Stimulated activated memory B cell treated with anti-CD40 and anti-IgM and Interleukin-4, amounts not matched to agents 10 μg/mL and 1 μg/mL and 100 μg/mL, for 72 hours (primary cell): ENCODE data around the gene KBTBD12.

Experiments used
- ATAC-seq: fragments of 150-1000 bp; cut with Tn5 transposase; 2 replicates; pipeline ENCODE4 v1.10.0; 2021
- H3K27ac Mint-ChIP-seq: one replicate; pipeline ENCODE4 v1.8.0; 2022; ENCODE audit warnings: mild to moderate bottlenecking, mixed read lengths
- H3K27me3 Mint-ChIP-seq: one replicate; pipeline ENCODE4 v1.8.0; 2022; ENCODE audit warnings: mixed read lengths
- H3K36me3 Mint-ChIP-seq: one replicate; pipeline ENCODE4 v1.8.0; 2022; ENCODE audit warnings: mixed read lengths
- H3K4me1 Mint-ChIP-seq: one replicate; pipeline ENCODE4 v1.8.0; 2022; ENCODE audit warnings: mixed read lengths
- H3K4me3 Mint-ChIP-seq: one replicate; pipeline ENCODE4 v1.8.0; 2022; ENCODE audit warnings: mild to moderate bottlenecking, moderate library complexity, mixed read lengths
- H3K9me3 Mint-ChIP-seq: one replicate; pipeline ENCODE4 v1.8.0; 2022; ENCODE audit warnings: mixed read lengths

Gene KBTBD12

GRCh38 chr3:127959041-127959440 is 44.0 kb downstream of the KBTBD12 start:
- Mint-ChIP-seq H3K9me3 (no peaks in the 10 kb centered on the region), H3K27me3 (no peaks in the 10 kb centered on the region), H3K27ac (peak overlapping the region; percentile 6), H3K4me3 (no peak overlapping the region), H3K4me1 (no peaks in the 10 kb centered on the region), H3K36me3 (no peaks in the 10 kb centered on the region)
- ATAC-seq: no peak

GRCh38 chr3:127959873-127960272 is 44.8 kb downstream of the KBTBD12 start:
- no peak overlapping the region for H3K4me3 Mint-ChIP-seq
- H3K9me3 Mint-ChIP-seq: no peaks in the 10 kb centered on the region
- no peaks in the 10 kb centered on the region for H3K36me3 Mint-ChIP-seq
- peak; percentile 47 for ATAC-seq
- no peaks in the 10 kb centered on the region for H3K27me3 Mint-ChIP-seq
- H3K4me1 Mint-ChIP-seq: no peaks in the 10 kb centered on the region
- no peak overlapping the region for H3K27ac Mint-ChIP-seq

- H3K27ac Mint-ChIP-seq: no peak overlapping the region
- H3K4me1 Mint-ChIP-seq: peaks cover under 1% of the 10 kb centered on the region
- no peak overlapping the region for H3K4me3 Mint-ChIP-seq
These were observed 45.5 kb downstream of the KBTBD12 start for GRCh38 chr3:127960421-127960965.

GRCh38 chr3:127961124-127961523 is 46.1 kb downstream of the KBTBD12 start:
- no peak for ATAC-seq
- Mint-ChIP-seq H3K4me3 (no peak overlapping the region), H3K4me1 (peaks cover 7% of the 10 kb centered on the region), H3K27me3 (no peaks in the 10 kb centered on the region), H3K27ac (no peak overlapping the region), H3K9me3 (peaks cover 1% of the 10 kb centered on the region), H3K36me3 (no peaks in the 10 kb centered on the region)

More at GRCh38 chr3:127960421-127960965, 45.5 kb downstream of the KBTBD12 start:
- no peak for ATAC-seq
- H3K27me3 Mint-ChIP-seq: no peaks in the 10 kb centered on the region
- no peaks in the 10 kb centered on the region for H3K36me3 Mint-ChIP-seq
- no peaks in the 10 kb centered on the region for H3K9me3 Mint-ChIP-seq

GRCh38 chr3:127961963-127962362 is 46.9 kb downstream of the KBTBD12 start:
- H3K27me3 Mint-ChIP-seq: no peaks in the 10 kb centered on the region
- H3K4me3 Mint-ChIP-seq: no peak overlapping the region
- peaks cover 7% of the 10 kb centered on the region for H3K4me1 Mint-ChIP-seq
- H3K9me3 Mint-ChIP-seq: peaks cover 6% of the 10 kb centered on the region
- H3K36me3 Mint-ChIP-seq: no peaks in the 10 kb centered on the region
- H3K27ac Mint-ChIP-seq: no peak overlapping the region
- no peak for ATAC-seq

GRCh38 chr3:127962937-127963336 is 47.9 kb downstream of the KBTBD12 start:
- no peaks in the 10 kb centered on the region for H3K36me3 Mint-ChIP-seq
- H3K4me3 Mint-ChIP-seq: no peak overlapping the region
- peaks cover 7% of the 10 kb centered on the region for H3K4me1 Mint-ChIP-seq
- no peak overlapping the region for H3K27ac Mint-ChIP-seq
- H3K9me3 Mint-ChIP-seq: peaks cover 6% of the 10 kb centered on the region
- H3K27me3 Mint-ChIP-seq: no peaks in the 10 kb centered on the region
- ATAC-seq: peak; percentile 50

GRCh38 chr3:127964053-127964452 is 49.0 kb downstream of the KBTBD12 start:
- H3K4me3 Mint-ChIP-seq: no peak overlapping the region
- no peak for ATAC-seq
- H3K27me3 Mint-ChIP-seq: no peaks in the 10 kb centered on the region
- peaks cover 6% of the 10 kb centered on the region for H3K9me3 Mint-ChIP-seq
- H3K27ac Mint-ChIP-seq: no peak overlapping the region
- H3K36me3 Mint-ChIP-seq: no peaks in the 10 kb centered on the region
- H3K4me1 Mint-ChIP-seq: peaks cover 7% of the 10 kb centered on the region

GRCh38 chr3:127964816-127965215 is 49.8 kb downstream of the KBTBD12 start:
- no peak overlapping the region for H3K27ac Mint-ChIP-seq
- peaks cover 7% of the 10 kb centered on the region for H3K4me1 Mint-ChIP-seq
- H3K27me3 Mint-ChIP-seq: no peaks in the 10 kb centered on the region
- ATAC-seq: no peak
- no peak overlapping the region for H3K4me3 Mint-ChIP-seq
- no peaks in the 10 kb centered on the region for H3K36me3 Mint-ChIP-seq
- peaks cover 6% of the 10 kb centered on the region for H3K9me3 Mint-ChIP-seq

GRCh38 chr3:127967316-127967715 is 52.3 kb downstream of the KBTBD12 start:
- Mint-ChIP-seq H3K4me3 (no peak overlapping the region), H3K36me3 (no peaks in the 10 kb centered on the region), H3K27ac (no peak overlapping the region), H3K9me3 (peaks cover 6% of the 10 kb centered on the region), H3K4me1 (peaks cover 7% of the 10 kb centered on the region), H3K27me3 (no peaks in the 10 kb centered on the region)
- ATAC-seq: no peak

GRCh38 chr3:127970966-127971592 is 56.0 kb downstream of the KBTBD12 start:
- Mint-ChIP-seq H3K4me3 (no peak overlapping the region), H3K9me3 (peaks cover 5% of the 10 kb centered on the region), H3K36me3 (no peaks in the 10 kb centered on the region), H3K27ac (no peak overlapping the region), H3K27me3 (peaks cover 3% of the 10 kb centered on the region), H3K4me1 (peaks cover under 1% of the 10 kb centered on the region)
- peak; percentile 73 for ATAC-seq

- Mint-ChIP-seq H3K36me3 (no peaks in the 10 kb centered on the region), H3K4me1 (no peaks in the 10 kb centered on the region), H3K9me3 (no peaks in the 10 kb centered on the region), H3K27ac (no peak overlapping the region), H3K4me3 (no peak overlapping the region), H3K27me3 (peaks cover 15% of the 10 kb centered on the region)
- ATAC-seq: no peak
These were observed 59.2 kb downstream of the KBTBD12 start for GRCh38 chr3:127974226-127974625.

- no peaks in the 10 kb centered on the region for H3K4me1 Mint-ChIP-seq
- no peak overlapping the region for H3K4me3 Mint-ChIP-seq
- no peak overlapping the region for H3K27ac Mint-ChIP-seq
- peaks cover 15% of the 10 kb centered on the region for H3K27me3 Mint-ChIP-seq
- H3K9me3 Mint-ChIP-seq: no peaks in the 10 kb centered on the region
- H3K36me3 Mint-ChIP-seq: no peaks in the 10 kb centered on the region
- ATAC-seq: no peak
These were observed 60.4 kb downstream of the KBTBD12 start for GRCh38 chr3:127975153-127976029.

GRCh38 chr3:127978636-127979035 is 63.6 kb downstream of the KBTBD12 start:
- no peak for ATAC-seq
- Mint-ChIP-seq H3K9me3 (no peaks in the 10 kb centered on the region), H3K4me1 (no peaks in the 10 kb centered on the region), H3K36me3 (no peaks in the 10 kb centered on the region), H3K27me3 (peaks cover 31% of the 10 kb centered on the region), H3K27ac (no peak overlapping the region), H3K4me3 (no peak overlapping the region)

GRCh38 chr3:127979473-127979872 is 64.4 kb downstream of the KBTBD12 start:
- Mint-ChIP-seq H3K4me3 (no peak overlapping the region), H3K27me3 (peaks cover 32% of the 10 kb centered on the region), H3K9me3 (no peaks in the 10 kb centered on the region), H3K36me3 (no peaks in the 10 kb centered on the region), H3K4me1 (no peaks in the 10 kb centered on the region), H3K27ac (no peak overlapping the region)
- no peak for ATAC-seq

- Mint-ChIP-seq H3K9me3 (no peaks in the 10 kb centered on the region), H3K36me3 (no peaks in the 10 kb centered on the region), H3K4me3 (no peak overlapping the region), H3K4me1 (no peaks in the 10 kb centered on the region), H3K27me3 (peaks cover 29% of the 10 kb centered on the region), H3K27ac (no peak overlapping the region)
- ATAC-seq: no peak
These were observed 66.1 kb downstream of the KBTBD12 start for GRCh38 chr3:127981097-127981496.

GRCh38 chr3:127982155-127982554 is 67.1 kb downstream of the KBTBD12 start:
- Mint-ChIP-seq H3K4me3 (no peak overlapping the region), H3K4me1 (no peaks in the 10 kb centered on the region), H3K27me3 (peaks cover 23% of the 10 kb centered on the region), H3K36me3 (no peaks in the 10 kb centered on the region), H3K9me3 (no peaks in the 10 kb centered on the region), H3K27ac (no peak overlapping the region)
- ATAC-seq: peak; percentile 44
